ENCODE measurements around the gene RNPEP.

DNA sequence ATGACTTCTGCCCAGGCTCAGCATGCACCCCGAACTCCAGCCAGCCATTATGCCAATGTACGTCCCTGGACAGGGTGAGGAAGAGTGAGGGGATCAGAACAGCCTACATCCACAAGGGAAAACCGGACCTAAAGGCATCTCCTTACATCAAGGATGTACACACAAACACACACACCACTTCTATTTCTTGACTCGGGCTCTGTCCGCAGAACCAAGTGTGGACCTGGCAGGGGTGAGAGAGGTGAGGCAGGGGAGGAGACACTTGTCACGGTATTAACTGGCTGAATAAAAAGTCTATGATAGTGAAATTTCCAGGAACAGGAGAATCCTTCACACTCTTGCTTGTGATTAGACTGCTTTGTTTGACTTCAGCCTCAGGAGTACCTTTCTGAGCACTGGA is 38.4 kb upstream of the RNPEP start:
- TF ChIP-seq, protein P1, sequence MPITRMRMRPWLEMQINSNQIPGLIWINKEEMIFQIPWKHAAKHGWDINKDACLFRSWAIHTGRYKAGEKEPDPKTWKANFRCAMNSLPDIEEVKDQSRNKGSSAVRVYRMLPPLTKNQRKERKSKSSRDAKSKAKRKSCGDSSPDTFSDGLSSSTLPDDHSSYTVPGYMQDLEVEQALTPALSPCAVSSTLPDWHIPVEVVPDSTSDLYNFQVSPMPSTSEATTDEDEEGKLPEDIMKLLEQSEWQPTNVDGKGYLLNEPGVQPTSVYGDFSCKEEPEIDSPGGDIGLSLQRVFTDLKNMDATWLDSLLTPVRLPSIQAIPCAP (CRISPR knock-in tag; IDR thresholded peaks at IDR 0.05), result no peak
- TF ChIP-seq, protein P2, sequence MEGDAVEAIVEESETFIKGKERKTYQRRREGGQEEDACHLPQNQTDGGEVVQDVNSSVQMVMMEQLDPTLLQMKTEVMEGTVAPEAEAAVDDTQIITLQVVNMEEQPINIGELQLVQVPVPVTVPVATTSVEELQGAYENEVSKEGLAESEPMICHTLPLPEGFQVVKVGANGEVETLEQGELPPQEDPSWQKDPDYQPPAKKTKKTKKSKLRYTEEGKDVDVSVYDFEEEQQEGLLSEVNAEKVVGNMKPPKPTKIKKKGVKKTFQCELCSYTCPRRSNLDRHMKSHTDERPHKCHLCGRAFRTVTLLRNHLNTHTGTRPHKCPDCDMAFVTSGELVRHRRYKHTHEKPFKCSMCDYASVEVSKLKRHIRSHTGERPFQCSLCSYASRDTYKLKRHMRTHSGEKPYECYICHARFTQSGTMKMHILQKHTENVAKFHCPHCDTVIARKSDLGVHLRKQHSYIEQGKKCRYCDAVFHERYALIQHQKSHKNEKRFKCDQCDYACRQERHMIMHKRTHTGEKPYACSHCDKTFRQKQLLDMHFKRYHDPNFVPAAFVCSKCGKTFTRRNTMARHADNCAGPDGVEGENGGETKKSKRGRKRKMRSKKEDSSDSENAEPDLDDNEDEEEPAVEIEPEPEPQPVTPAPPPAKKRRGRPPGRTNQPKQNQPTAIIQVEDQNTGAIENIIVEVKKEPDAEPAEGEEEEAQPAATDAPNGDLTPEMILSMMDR (IDR thresholded peaks at IDR 0.05), result no peak
- TF ChIP-seq ZBTB21 (CRISPR knock-in tag; IDR thresholded peaks at IDR 0.05; ENCODE audit: borderline replicate concordance) (no peak), NR1H2 (CRISPR knock-in tag; IDR thresholded peaks at IDR 0.05) (no peak), PRRX2 (CRISPR knock-in tag; IDR thresholded peaks at IDR 0.05) (no peak), ELF4 (CRISPR knock-in tag; IDR thresholded peaks at IDR 0.05; ENCODE audit: low read depth) (no peak), NR2C2 (CRISPR knock-in tag; IDR thresholded peaks at IDR 0.05) (no peak), TCF7 (CRISPR knock-in tag; IDR thresholded peaks at IDR 0.05; ENCODE audit: low read depth) (no peak), IRF2 (CRISPR knock-in tag; IDR thresholded peaks at IDR 0.05; ENCODE audit: borderline replicate concordance, low read depth) (no peak)
- TF ChIP-seq, protein P3, sequence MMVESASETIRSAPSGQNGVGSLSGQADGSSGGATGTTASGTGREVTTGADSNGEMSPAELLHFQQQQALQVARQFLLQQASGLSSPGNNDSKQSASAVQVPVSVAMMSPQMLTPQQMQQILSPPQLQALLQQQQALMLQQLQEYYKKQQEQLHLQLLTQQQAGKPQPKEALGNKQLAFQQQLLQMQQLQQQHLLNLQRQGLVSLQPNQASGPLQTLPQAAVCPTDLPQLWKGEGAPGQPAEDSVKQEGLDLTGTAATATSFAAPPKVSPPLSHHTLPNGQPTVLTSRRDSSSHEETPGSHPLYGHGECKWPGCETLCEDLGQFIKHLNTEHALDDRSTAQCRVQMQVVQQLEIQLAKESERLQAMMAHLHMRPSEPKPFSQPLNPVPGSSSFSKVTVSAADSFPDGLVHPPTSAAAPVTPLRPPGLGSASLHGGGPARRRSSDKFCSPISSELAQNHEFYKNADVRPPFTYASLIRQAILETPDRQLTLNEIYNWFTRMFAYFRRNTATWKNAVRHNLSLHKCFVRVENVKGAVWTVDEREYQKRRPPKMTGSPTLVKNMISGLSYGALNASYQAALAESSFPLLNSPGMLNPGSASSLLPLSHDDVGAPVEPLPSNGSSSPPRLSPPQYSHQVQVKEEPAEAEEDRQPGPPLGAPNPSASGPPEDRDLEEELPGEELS (CRISPR knock-in tag; IDR thresholded peaks at IDR 0.05), result no peak
- TF ChIP-seq, protein P4, sequence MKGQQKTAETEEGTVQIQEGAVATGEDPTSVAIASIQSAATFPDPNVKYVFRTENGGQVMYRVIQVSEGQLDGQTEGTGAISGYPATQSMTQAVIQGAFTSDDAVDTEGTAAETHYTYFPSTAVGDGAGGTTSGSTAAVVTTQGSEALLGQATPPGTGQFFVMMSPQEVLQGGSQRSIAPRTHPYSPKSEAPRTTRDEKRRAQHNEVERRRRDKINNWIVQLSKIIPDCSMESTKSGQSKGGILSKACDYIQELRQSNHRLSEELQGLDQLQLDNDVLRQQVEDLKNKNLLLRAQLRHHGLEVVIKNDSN (CRISPR knock-in tag; IDR thresholded peaks at IDR 0.05), result no peak
- TF ChIP-seq, protein P5, sequence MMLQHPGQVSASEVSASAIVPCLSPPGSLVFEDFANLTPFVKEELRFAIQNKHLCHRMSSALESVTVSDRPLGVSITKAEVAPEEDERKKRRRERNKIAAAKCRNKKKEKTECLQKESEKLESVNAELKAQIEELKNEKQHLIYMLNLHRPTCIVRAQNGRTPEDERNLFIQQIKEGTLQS (CRISPR knock-in tag; conservative IDR thresholded peaks at IDR 0.05), result no peak

Measured in WTC11 (cell line).